Measurements from ENCODE around the gene IGSF9B. TPM values are rescaled to one million over a fixed set of nuclear protein-coding genes. Genes with fewer than 3 reads are reported as not detected.

Gene IGSF9B
- total RNA-seq, 2 experiments from 2014 or later = 24.3 to 27.4 TPM

DNA sequence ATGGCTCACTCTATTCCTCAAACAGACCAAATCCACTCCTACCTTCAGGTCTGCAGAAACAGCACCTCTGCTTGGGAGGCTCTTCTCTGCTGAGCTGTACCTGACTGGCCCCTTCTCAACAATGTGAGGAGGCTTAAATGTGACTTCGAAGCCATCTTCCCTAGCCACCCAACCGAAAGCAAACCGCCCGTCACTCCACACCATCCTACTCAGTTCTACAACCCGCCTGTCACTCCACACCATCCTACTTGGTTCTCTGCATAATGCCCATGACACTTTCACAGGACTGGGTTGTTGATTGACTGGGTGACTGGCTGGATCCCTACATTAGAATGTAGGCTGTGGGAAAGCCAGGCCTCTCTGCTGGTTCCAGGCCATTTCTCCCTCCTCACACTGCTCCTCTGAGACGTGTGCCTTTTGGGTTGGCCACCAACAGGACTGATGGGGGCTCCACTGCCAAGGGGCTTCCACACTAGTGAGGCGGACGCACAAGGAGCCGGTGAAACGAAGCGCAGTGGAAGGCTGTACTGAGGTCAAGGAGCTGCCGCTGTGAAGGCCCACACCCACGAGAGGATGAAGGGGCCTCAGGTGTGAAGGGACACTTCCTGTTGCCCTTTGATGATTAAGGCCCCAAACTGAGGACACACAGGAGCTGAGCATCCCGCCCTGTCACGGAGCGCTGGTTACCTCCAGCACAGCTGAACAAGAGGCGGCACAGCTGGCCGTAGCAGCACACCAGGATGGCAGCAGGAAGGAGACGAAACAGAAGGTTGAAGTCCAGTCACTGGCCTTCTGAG is 64.0 kb downstream of the IGSF9B start:
- no peak for ATAC-seq (ENCODE audit: poor library complexity)
- no peak for DNase-seq
- Histone ChIP-seq H3K4me3 (ENCODE audit: low read length) (no peak overlapping the region), H3K27ac (ENCODE audit: low read depth in 1 of 2, low read length in 2 of 2) (no peak overlapping the region), H3K9me3 (ENCODE audit: control insufficient read depth in 1 of 2, insufficient read depth in 1 of 2, low read length in 2 of 2) (no peaks in the 10 kb centered on the region), H3K4me1 (ENCODE audit: insufficient read depth, low read length) (no peaks in the 10 kb centered on the region), H3K36me3 (ENCODE audit: insufficient read depth, low read length) (no peaks in the 10 kb centered on the region), H3K27me3 (ENCODE audit: control insufficient read depth in 1 of 2, insufficient read depth in 2 of 2, low read length in 2 of 2) (peaks cover 0 to 3% of the 10 kb centered on the region in 2 experiments)
- Mint-ChIP-seq H3K27me3 (peaks cover 33% of the 10 kb centered on the region), H3K9me3 (no peaks in the 10 kb centered on the region), H3K36me3 (ENCODE audit: low read depth) (no peaks in the 10 kb centered on the region), H3K27ac (no peak overlapping the region), H3K4me3 (no peak overlapping the region), H3K4me1 (ENCODE audit: low read depth) (no peaks in the 10 kb centered on the region)
- TF ChIP-seq, protein P1, sequence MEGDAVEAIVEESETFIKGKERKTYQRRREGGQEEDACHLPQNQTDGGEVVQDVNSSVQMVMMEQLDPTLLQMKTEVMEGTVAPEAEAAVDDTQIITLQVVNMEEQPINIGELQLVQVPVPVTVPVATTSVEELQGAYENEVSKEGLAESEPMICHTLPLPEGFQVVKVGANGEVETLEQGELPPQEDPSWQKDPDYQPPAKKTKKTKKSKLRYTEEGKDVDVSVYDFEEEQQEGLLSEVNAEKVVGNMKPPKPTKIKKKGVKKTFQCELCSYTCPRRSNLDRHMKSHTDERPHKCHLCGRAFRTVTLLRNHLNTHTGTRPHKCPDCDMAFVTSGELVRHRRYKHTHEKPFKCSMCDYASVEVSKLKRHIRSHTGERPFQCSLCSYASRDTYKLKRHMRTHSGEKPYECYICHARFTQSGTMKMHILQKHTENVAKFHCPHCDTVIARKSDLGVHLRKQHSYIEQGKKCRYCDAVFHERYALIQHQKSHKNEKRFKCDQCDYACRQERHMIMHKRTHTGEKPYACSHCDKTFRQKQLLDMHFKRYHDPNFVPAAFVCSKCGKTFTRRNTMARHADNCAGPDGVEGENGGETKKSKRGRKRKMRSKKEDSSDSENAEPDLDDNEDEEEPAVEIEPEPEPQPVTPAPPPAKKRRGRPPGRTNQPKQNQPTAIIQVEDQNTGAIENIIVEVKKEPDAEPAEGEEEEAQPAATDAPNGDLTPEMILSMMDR (IDR thresholded peaks at IDR 0.05) = no peak
- ChIA-PET POLR2A (no interaction called here), CTCF (no interaction called here)
- intact Hi-C loops (cut with DNase I, micrococcal nuclease) = no loop called here

DNA sequence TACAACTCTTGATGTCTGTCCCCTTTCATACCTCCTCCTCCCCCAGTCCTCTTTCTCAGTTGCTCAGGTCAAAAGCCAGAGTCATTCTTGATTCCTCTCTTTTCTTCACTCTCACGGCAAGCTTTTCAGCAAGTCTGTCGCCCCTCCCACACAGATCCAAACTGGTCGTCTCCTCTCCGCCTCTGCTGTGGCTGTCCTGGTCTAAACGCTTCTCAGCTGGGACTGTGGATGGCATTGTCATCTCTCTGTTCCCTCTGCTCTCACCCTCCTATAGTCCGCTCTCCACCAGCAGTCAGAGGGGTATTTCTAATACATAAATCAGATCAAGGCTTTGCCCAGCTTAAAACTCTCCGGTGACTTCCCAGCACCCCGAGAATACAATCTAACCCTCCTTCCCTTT is 64.6 kb downstream of the IGSF9B start:
- no peak overlapping the region for H3K27ac Mint-ChIP-seq
- DNase-seq (no peak), ATAC-seq (ENCODE audit: poor library complexity) (no peak)
- POLR2A ChIA-PET = no interaction called here
- Histone ChIP-seq H3K9me3 (ENCODE audit: control insufficient read depth in 1 of 2, insufficient read depth in 1 of 2, low read length in 2 of 2) (no peaks in the 10 kb centered on the region), H3K36me3 (ENCODE audit: insufficient read depth, low read length) (no peaks in the 10 kb centered on the region), H3K27me3 (ENCODE audit: control insufficient read depth in 1 of 2, insufficient read depth in 2 of 2, low read length in 2 of 2) (peaks cover 0 to 3% of the 10 kb centered on the region in 2 experiments), H3K4me3 (ENCODE audit: low read length) (no peak overlapping the region), H3K27ac (ENCODE audit: low read depth in 1 of 2, low read length in 2 of 2) (no peak overlapping the region), H3K4me1 (ENCODE audit: insufficient read depth, low read length) (no peaks in the 10 kb centered on the region)
- no peaks in the 10 kb centered on the region for H3K9me3 Mint-ChIP-seq
- H3K4me1 Mint-ChIP-seq (ENCODE audit: low read depth) = no peaks in the 10 kb centered on the region
- TF ChIP-seq, protein P1 (IDR thresholded peaks at IDR 0.05) = no peak
- CTCF ChIA-PET = no interaction called here
- H3K4me3 Mint-ChIP-seq = no peak overlapping the region
- intact Hi-C loops (cut with DNase I, micrococcal nuclease) = no loop called here
- no peaks in the 10 kb centered on the region for H3K36me3 Mint-ChIP-seq (ENCODE audit: low read depth)
- peaks cover 39% of the 10 kb centered on the region for H3K27me3 Mint-ChIP-seq

DNA sequence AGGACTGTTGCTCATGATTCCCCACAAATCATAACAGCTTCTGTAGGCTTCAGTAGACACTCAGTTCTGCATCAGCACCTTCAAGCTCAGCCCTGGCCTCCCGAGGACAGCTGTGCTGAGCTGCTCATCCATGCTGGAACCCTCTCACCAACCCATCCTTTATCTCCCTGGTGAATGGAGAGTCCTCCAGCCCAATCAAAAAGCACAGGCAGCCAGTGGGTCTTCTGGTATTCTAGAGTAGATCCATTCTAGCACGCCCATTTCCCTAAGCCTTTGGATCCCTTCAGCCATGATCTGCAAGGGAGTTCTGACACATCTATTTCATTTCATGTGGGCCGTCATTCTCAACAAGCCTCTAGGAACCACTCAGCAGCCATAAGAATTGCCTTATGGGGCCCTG is 66.9 kb downstream of the IGSF9B start:
- DNase-seq (no peak), ATAC-seq (ENCODE audit: poor library complexity) (no peak)
- Histone ChIP-seq H3K36me3 (ENCODE audit: insufficient read depth, low read length) (no peaks in the 10 kb centered on the region), H3K27ac (ENCODE audit: low read depth in 1 of 2, low read length in 2 of 2) (no peak overlapping the region), H3K4me3 (ENCODE audit: low read length) (no peak overlapping the region), H3K4me1 (ENCODE audit: insufficient read depth, low read length) (no peaks in the 10 kb centered on the region), H3K27me3 (ENCODE audit: control insufficient read depth in 1 of 2, insufficient read depth in 2 of 2, low read length in 2 of 2) (peaks cover 7 to 14% of the 10 kb centered on the region in 2 experiments), H3K9me3 (ENCODE audit: control insufficient read depth in 1 of 2, insufficient read depth in 1 of 2, low read length in 2 of 2) (no peaks in the 10 kb centered on the region)
- no peaks in the 10 kb centered on the region for H3K9me3 Mint-ChIP-seq
- ChIA-PET CTCF (no interaction called here), POLR2A (no interaction called here)
- H3K27ac Mint-ChIP-seq = no peak overlapping the region
- intact Hi-C loops (cut with DNase I, micrococcal nuclease) = no loop called here
- TF ChIP-seq, protein P1 (IDR thresholded peaks at IDR 0.05) = no peak
- H3K4me1 Mint-ChIP-seq (ENCODE audit: low read depth) = no peaks in the 10 kb centered on the region
- no peak overlapping the region for H3K4me3 Mint-ChIP-seq
- no peaks in the 10 kb centered on the region for H3K36me3 Mint-ChIP-seq (ENCODE audit: low read depth)
- peaks cover 52% of the 10 kb centered on the region for H3K27me3 Mint-ChIP-seq
